Measurements from ENCODE around the gene FUCA1.

- TF ChIP-seq POLR2A (IDR thresholded peaks at IDR 0.05; ENCODE audit: low read length): no peak
- TF ChIP-seq GATA1 (IDR thresholded peaks at IDR 0.05; ENCODE audit: low read depth, low read length): no peak
These were observed 2.6 kb downstream of the FUCA1 start for GRCh38 chr1:23865543-23865930.

All from erythroblast (primary cell).